ENCODE results near the gene BTNL9. TPM values are rescaled to one million over a fixed set of nuclear protein-coding genes. Genes with fewer than 3 reads are reported as not detected.
"Not testable (repeated sequence)": the region's sequence is repeated elsewhere in the genome, so short reads cannot be mapped to it uniquely, and the experiment has no call there.

BTNL9 gene
- total and polyA plus RNA-seq, 9 of the 15 experiments (the other 6 are each of a cell fraction or from before 2014, with no cell fraction given), result 3.7 to 86.7 (median 29.4) TPM

DNA sequence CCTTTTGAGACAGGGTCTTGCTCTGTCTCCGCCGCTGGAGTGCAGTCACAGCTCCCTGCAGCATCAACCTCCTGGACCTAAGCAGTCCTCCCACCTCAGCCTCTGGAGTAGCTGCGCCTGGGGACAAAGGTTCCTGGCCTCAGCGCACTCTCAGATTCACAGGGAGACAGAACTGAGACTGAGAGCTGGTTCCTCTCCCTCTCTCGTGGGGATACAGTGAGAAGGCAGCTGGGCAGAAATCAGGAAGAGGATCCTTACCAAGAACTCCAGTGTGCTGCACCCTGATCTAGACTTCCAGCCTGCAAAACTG, 64.1 kb downstream of the BTNL9 start:
- Histone ChIP-seq H3K9ac (ENCODE audit: insufficient read depth in 1 of 2, low read depth in 2 of 2, low read length in 2 of 2) (peak overlapping the region in 1 of 2 experiments; percentile 50; a peak in 1 of 4 replicates), H3K4me2 (ENCODE audit: insufficient read depth, low read length) (peak overlapping the region; percentile 33), H3K4me1 (replicated peaks in 1 of 2; ENCODE audit: control insufficient read depth in 2 of 2, insufficient read depth in 2 of 2, low read length in 2 of 2) (peaks cover 38 to 56% of the 10 kb centered on the region in 2 experiments), H2AFZ (ENCODE audit: low read depth, low read length) (0 out of 2 replicates have a peak overlapping the region, but pooled peaks have one; percentile 3)
- POLR2A ChIA-PET; CTCF ChIA-PET (ENCODE audit: low intra/inter-chr PET ratio); ATAC-seq; H3K27ac ChIP-seq (ENCODE audit: extremely low read depth, low read depth, low read length); in situ Hi-C loops (cut with MboI); H3K9me3 ChIP-seq (replicated peaks; ENCODE audit: control insufficient read depth, insufficient read depth, low read depth, low read length); H3K9me1 ChIP-seq (ENCODE audit: control insufficient read depth, insufficient read depth, low read length); H3K36me3 ChIP-seq (ENCODE audit: control insufficient read depth, insufficient read depth, low read length); FAIRE-seq; H3K79me2 ChIP-seq (ENCODE audit: control insufficient read depth, insufficient read depth, low read length); H4K20me1 ChIP-seq (replicated peaks; ENCODE audit: control insufficient read depth, insufficient read depth, low read length); H3K4me3 ChIP-seq; BruUV-seq (replicated peaks); H3K27me3 ChIP-seq (ENCODE audit: control insufficient read depth in 2 of 2, insufficient read depth in 2 of 2, low read length in 2 of 2): not testable (repeated sequence)
- peak in 1 of 4 experiments; percentile 39 for DNase-seq (ENCODE audit: extremely low read depth in 1 of 4, low spot score in 3 of 4)
- 54% methylated on average over 5 of the region's 5 CpGs for WGBS (ENCODE audit: insufficient coverage, low coverage, missing lambda C conversion rate)
- peak; percentile 56; the same call in 1 of the 2 replicates for TF ChIP-seq ZNF263 (CRISPR knock-in tag; IDR thresholded peaks at IDR 0.05; ENCODE audit: borderline replicate concordance)
- peak in 1 of 2 experiments; percentile 29; a peak in 1 of 4 replicates for TF ChIP-seq NRF1 (conservative IDR thresholded peaks at IDR 0.05 in 1 of 2, IDR thresholded peaks at IDR 0.05 in 1 of 2)
- intact Hi-C loops (cut with micrococcal nuclease), result loop anchor here (10.0 kb wide), 1 partner anchor 61 kb away; no protein-coding TSS in a partner anchor

DNA sequence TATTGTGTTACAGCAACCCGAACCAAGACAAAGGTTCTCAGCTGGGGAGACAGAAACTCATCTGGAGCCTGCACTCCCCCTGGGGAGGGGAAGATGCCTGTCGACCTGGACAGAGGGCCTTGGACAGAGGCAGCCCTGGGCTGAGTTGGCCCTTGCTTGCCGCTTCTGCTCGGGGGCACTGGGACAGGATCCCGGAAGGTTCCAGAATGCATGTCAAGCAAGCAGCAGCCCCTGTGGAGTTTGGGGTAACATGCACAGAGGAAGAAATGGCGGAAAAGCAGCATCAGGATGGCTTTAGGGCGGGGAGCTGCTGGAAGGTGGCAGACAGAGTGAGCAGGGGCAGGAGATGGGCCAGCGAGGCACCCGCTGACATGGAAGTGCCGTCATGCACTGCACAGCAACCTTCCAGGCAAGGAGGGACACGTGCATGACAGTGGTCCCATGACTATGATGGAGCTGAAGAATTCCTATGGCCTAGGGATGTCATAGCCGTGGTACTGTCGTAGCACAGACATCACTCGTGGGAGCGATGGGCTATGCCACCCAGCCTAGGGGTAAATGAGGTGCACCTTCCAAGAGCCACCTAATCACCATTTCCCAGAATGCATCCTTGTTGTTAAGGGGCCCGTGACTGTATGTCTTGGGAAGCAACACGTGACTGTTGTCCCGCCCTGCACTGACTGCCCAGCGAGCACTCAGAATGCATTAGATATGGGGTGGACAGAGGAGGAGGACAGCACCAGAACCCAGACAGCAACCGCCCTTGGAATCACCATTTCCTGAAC, 64.7 kb downstream of the BTNL9 start:
- H3K79me2 ChIP-seq (ENCODE audit: control insufficient read depth, insufficient read depth, low read length); H3K9me3 ChIP-seq (replicated peaks; ENCODE audit: control insufficient read depth, insufficient read depth, low read depth, low read length); H3K9me1 ChIP-seq (ENCODE audit: control insufficient read depth, insufficient read depth, low read length); H3K36me3 ChIP-seq (ENCODE audit: control insufficient read depth, insufficient read depth, low read length); H3K4me3 ChIP-seq; BruUV-seq (replicated peaks); POLR2A ChIA-PET; CTCF ChIA-PET (ENCODE audit: low intra/inter-chr PET ratio); in situ Hi-C loops (cut with MboI); H3K27ac ChIP-seq (ENCODE audit: extremely low read depth, low read depth, low read length); H4K20me1 ChIP-seq (replicated peaks; ENCODE audit: control insufficient read depth, insufficient read depth, low read length); H3K27me3 ChIP-seq (ENCODE audit: control insufficient read depth in 2 of 2, insufficient read depth in 2 of 2, low read length in 2 of 2): not testable (repeated sequence)
- Histone ChIP-seq H3K4me1 (replicated peaks in 1 of 2; ENCODE audit: control insufficient read depth in 2 of 2, insufficient read depth in 2 of 2, low read length in 2 of 2) (peaks cover 38 to 56% of the 10 kb centered on the region in 2 experiments), H3K4me2 (ENCODE audit: insufficient read depth, low read length) (peak overlapping the region; percentile 60), H3K9ac (ENCODE audit: insufficient read depth in 1 of 2, low read depth in 2 of 2, low read length in 2 of 2) (peak overlapping the region; percentile 34 to 68; a peak in 2 of 4 replicates), H2AFZ (ENCODE audit: low read depth, low read length) (peak overlapping the region; percentile 83)
- ATAC-seq (peak; percentile 58), FAIRE-seq (peak; percentile 70), DNase-seq (ENCODE audit: extremely low read depth in 1 of 4, low spot score in 3 of 4) (peak in 1 of 4 experiments; percentile 53)
- intact Hi-C loops (cut with micrococcal nuclease), result loop anchor here (5.0 to 10.0 kb wide), 2 partner anchors 60 to 237 kb away; no protein-coding TSS in a partner anchor
- 42% methylated on average over 14 of the region's 20 CpGs for WGBS (ENCODE audit: insufficient coverage, low coverage, missing lambda C conversion rate)
- TF ChIP-seq BHLHE40 (IDR thresholded peaks at IDR 0.05; ENCODE audit: low read length) (peak; percentile 53; the same call in 1 of the 2 replicates), RAD51 (IDR thresholded peaks at IDR 0.05; ENCODE audit: borderline replicate concordance, low read depth) (peak; percentile 46; the same call in 1 of the 2 replicates)
- TF ChIP-seq, protein P1, sequence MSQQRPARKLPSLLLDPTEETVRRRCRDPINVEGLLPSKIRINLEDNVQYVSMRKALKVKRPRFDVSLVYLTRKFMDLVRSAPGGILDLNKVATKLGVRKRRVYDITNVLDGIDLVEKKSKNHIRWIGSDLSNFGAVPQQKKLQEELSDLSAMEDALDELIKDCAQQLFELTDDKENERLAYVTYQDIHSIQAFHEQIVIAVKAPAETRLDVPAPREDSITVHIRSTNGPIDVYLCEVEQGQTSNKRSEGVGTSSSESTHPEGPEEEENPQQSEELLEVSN (IDR thresholded peaks at IDR 0.05; ENCODE audit: borderline replicate concordance in 1 of 2, extremely low read depth in 1 of 2, insufficient read depth in 1 of 2, insufficient read length in 1 of 2, low read depth in 1 of 2, low read length in 1 of 2, poor library complexity in 1 of 2, severe bottlenecking in 1 of 2), result peak in 1 of 2 experiments; percentile 53
- TF ChIP-seq, protein P2, sequence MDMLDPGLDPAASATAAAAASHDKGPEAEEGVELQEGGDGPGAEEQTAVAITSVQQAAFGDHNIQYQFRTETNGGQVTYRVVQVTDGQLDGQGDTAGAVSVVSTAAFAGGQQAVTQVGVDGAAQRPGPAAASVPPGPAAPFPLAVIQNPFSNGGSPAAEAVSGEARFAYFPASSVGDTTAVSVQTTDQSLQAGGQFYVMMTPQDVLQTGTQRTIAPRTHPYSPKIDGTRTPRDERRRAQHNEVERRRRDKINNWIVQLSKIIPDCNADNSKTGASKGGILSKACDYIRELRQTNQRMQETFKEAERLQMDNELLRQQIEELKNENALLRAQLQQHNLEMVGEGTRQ (CRISPR knock-in tag; IDR thresholded peaks at IDR 0.05), result peak; percentile 73
- TF ChIP-seq, protein P3, sequence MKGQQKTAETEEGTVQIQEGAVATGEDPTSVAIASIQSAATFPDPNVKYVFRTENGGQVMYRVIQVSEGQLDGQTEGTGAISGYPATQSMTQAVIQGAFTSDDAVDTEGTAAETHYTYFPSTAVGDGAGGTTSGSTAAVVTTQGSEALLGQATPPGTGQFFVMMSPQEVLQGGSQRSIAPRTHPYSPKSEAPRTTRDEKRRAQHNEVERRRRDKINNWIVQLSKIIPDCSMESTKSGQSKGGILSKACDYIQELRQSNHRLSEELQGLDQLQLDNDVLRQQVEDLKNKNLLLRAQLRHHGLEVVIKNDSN (CRISPR knock-in tag; IDR thresholded peaks at IDR 0.05), result peak; percentile 70
